ENCODE measurements around the gene S100A3.
A peak's percentile ranks its signal among the peaks of the same experiment; 100 is the strongest.
"Not testable (repeated sequence)": the region's sequence is repeated elsewhere in the genome, so short reads cannot be mapped to it uniquely, and the experiment has no call there.

S100A3 gene

DNA sequence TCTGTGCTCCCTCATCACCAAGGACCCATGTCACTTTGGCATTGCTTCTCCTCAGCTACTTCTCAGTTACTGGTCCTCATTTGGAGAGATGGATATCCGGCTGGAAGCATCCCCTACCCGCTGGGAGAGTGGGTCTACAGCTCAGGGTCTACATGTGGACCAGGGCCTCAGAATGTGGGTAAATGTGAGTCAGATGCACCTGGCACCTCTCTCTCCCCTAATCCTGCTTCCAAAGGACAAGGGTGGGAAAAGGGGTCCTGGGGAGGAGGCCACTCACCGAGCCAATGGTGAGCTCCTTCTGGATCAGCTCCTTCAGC lies 14.2 kb downstream of the S100A3 start:
- DNase-seq (ENCODE audit: low read depth): no peak

GRCh38 chr1:153534226-153534924 lies 14.7 kb downstream of the S100A3 start:
- DNase-seq (ENCODE audit: low read depth): no peak

GRCh38 chr1:153533689-153534201 lies 15.3 kb downstream of the S100A3 start:
- no peak for DNase-seq (ENCODE audit: low read depth)

GRCh38 chr1:153532769-153533599 lies 16.1 kb downstream of the S100A3 start:
- DNase-seq (ENCODE audit: low read depth): peak; percentile 62

DNA sequence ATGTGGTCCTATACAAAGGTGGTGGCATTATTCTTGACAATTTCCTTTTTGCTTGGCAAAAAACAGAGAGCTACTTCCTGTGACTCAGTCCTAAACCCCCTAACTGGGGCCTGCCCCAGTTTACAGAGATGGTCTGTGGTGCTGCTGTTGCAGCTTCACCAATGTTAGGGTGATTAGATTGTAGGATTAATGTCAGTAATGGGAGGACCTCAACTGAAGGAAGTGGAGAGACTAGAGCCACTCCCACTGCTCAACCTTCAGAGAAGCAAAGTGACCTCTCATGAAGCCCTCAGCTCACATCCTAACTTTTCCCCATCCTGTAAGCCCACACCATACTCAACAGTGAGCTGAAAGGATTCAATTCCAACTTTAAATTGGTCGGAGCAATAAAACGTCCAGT lies 16.9 kb downstream of the S100A3 start:
- DNase-seq (ENCODE audit: low read depth): no peak

GRCh38 chr1:153531638-153532037 lies 17.4 kb downstream of the S100A3 start:
- DNase-seq (ENCODE audit: low read depth): no peak

DNA sequence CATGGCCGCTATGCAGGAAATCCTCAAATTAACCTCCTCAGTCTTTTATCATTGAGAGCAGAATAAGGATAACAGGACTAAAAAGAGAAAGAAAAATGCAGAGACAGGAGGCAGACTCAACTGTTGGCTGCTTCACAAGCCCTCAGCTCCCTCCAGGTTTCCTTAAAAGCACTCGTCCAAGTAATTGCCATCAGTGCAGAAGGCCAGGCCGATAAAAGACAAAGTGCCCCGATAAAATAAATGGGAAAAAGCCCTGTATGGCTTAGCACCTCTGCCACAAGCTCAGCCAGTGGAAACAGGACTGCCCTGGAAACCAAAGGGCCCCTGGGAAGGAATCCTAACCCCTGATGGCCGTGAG lies 21.4 kb downstream of the S100A3 start:
- DNase-seq (ENCODE audit: low read depth): no peak

DNA sequence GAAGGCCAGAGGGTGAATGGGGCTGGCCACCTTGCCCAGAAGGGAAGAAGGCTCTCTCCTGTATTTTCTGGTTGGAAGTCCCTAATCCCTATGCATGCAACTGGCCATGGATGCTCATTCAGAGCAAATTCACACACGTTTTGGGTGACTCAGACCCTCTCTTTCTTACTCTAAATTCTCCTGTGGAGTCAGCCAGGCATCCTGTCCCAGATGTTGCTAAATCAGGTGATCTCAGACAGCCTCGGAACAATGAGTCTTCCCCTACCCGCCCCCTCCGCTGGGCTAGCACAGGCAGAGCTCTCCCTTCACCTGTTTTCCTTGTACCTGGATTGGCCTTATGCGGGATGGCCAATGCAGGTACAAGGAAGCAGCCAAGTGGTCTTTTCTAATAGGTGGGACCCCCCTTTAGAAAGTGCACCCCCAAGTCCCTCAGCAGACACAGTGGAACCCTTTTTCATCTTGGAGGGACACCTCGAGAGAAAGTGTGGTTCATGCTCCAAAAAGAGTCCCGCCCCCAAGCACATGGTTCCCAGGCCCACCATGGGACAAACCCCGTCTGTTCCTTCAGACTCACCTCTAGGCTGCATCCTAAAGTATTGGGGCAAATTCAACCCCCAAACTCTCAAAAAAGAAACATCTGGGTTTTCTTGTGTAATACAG lies 21.9 kb downstream of the S100A3 start:
- no peak for DNase-seq (ENCODE audit: low read depth)

- no peak for DNase-seq (ENCODE audit: low read depth)
Measured at GRCh38 chr1:153526132-153526543, 22.9 kb downstream of the S100A3 start.

- no peak for DNase-seq (ENCODE audit: low read depth)
Measured at GRCh38 chr1:153525088-153525728, 23.9 kb downstream of the S100A3 start.

DNA sequence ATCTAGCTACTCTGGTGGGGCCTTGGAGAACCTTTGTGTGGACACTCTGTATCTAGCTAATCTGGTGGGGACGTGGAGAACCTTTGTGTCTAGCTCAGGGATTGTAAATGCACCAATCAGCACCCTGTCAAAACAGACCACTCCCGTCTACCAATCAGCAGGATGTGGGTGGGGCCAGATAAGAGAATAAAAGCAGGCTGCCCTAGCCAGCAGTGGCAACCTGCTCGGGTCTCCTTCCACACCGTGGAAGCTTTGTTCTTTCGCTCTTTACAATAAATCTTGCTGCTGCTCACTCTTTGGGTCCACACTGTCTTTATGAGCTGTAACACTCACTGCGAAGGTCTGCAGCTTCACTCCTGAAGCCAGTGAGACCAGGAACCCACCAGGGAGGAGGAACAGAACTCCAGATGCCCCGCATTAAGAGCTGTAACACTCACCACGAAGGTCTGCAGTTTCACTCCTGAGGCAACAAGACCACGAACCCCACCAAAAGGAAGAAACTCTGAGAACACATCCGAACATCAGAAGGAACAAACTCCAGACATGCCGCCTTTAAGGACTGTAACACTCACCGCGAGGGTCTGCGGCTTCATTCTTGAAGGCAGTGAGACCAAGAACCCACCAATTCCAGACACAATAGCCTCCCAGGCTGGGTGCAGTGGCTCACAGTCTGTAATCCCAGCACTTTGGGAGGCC lies 26.6 kb downstream of the S100A3 start:
- DNase-seq (ENCODE audit: low read depth): not testable (repeated sequence)

- not testable (repeated sequence) for DNase-seq (ENCODE audit: low read depth)
Measured at GRCh38 chr1:153521808-153522207, 27.2 kb downstream of the S100A3 start.

DNA sequence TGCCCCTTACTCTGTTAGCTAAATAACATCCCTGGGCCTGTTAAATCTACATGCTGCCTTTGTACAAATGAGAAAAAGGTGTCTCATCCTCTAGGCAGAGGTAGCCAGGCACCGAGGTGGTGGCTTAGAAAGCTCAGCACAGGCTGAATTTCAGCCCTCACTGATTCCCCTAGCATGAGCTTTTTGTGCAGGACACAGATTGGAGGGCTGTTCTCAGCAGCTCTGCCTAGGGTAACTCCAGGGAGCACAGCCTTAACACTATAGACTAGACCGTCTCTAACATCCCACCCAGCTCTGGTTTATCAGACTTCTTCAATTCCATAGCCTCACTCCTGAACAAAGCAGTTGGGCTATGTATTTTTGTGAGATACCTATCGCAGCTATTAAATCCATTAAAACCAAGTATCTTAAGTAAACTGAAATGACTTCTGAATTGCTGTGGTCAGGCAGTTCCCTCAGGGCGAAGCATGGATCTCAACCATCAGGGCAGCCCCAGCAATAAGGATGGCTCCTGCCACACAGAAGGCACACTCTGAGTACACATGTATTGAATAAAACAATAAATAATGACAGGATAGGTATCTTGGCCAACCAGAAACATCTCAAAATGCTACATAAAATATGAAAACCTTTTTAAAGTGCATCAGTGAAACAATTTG lies 28.1 kb downstream of the S100A3 start:
- no peak for DNase-seq (ENCODE audit: low read depth)

- DNase-seq (ENCODE audit: low read depth): not testable (repeated sequence)
Measured at GRCh38 chr1:153520137-153520691, 28.8 kb downstream of the S100A3 start.

DNA sequence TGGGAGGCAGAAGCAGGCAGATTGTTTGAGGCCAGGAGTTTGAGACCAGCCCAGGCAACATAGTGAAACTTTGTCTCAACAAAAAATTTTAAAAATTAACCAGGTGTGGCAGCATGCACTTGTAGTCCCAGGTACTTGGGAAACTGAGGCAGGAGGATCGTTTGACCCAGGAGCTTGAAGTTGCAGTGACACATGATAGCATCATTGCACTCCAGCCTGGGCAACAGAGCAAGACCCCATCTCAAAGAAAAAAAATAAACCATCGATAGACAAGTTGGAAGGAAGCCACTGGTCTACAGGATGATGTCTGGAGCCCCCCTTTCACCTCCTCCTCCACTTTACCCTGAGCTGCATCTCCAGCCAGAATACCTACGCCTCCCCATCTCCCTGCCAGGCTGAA lies 29.8 kb downstream of the S100A3 start:
- DNase-seq (ENCODE audit: low read depth): no peak

GRCh38 chr1:153515504-153516394 lies 33.3 kb downstream of the S100A3 start:
- DNase-seq (ENCODE audit: low read depth): no peak

DNA sequence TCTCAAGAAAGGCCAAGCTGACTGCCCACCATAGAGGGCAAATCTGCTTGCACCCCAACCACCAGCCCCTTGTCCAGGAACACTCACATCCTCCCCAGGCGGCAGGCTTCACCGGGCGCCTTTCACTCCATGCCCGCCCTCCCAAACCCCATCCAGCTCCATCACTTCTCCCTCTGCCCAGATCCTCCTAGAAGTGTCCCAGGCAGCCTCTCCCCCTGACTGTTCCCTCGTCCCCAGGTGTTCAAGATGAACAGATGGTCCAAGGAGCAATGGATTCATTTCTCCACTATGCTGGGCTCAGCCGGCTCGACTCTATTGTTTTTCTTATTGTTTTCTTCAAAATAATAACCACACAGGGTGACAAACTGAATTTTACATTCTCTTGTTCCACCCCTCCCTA lies 35.4 kb downstream of the S100A3 start:
- DNase-seq (ENCODE audit: low read depth): no peak

DNA sequence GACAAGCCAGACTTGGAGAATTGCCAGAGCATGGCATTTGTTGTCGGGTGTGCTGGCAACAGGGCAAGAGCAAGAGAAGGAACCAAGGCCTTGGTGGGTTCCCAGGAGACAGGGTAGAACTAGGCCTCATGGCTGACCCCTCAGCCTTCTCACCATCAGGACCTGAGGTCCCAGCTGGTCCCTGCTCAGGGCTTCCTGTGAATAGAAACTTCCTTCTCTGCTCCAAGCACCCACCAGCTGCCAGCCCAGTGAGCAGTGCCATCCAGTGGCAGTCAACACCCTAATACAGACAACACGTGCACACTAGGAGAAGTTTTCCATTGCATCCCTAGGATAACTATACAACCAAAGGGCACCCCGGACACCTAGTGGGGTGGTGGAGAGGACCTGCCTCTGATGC lies 36.0 kb downstream of the S100A3 start:
- DNase-seq (ENCODE audit: low read depth): no peak

GRCh38 chr1:153510984-153511410 lies 38.1 kb downstream of the S100A3 start:
- DNase-seq (ENCODE audit: low read depth): peak; percentile 65
